Activated CD4-positive, alpha-beta T cell treated with anti-CD3 and anti-CD28 coated beads for 36 hours (primary cell): ENCODE measurements around the gene SAMD1. TPM values are rescaled to one million over a fixed set of nuclear protein-coding genes. Genes with fewer than 3 reads are reported as not detected.

Source experiments
- ATAC-seq: fragments of 200-7000 bp; cut with Tn5 transposase; one replicate; pipeline ENCODE4 v1.10.0; 2021; ENCODE audit warnings: mild to moderate bottlenecking, moderate library complexity
- CTCF ChIA-PET: fragments of 350-600 bp; sonication (Branson Sonifier 250); formaldehyde crosslinking; loops from one replicate; lab custom pipeline; 2021; ENCODE audit warnings: antibody characterized with exemption; lab: Charles Lee
- POLR2A ChIA-PET: fragments of 350-600 bp; sonication (Branson Sonifier 250); formaldehyde crosslinking; loops from one replicate; lab custom pipeline; 2021; ENCODE audit warnings: antibody characterized with exemption, inconsistent platforms; lab: Charles Lee
- DNase-seq: peaks from one replicate; pipeline ENCODE4 v3.0.0-alpha.2; 2020
- H3K27ac Mint-ChIP-seq: one replicate; pipeline ENCODE4 v1.8.0; 2021; ENCODE audit warnings: mixed read lengths
- H3K27me3 Mint-ChIP-seq: one replicate; pipeline ENCODE4 v1.8.0; 2021; ENCODE audit warnings: mixed read lengths
- H3K36me3 Mint-ChIP-seq: one replicate; pipeline ENCODE4 v1.8.0; 2021; ENCODE audit warnings: low read depth, mixed read lengths
- H3K4me1 Mint-ChIP-seq: one replicate; pipeline ENCODE4 v1.8.0; 2021; ENCODE audit warnings: mixed read lengths
- H3K4me3 Mint-ChIP-seq: one replicate; pipeline ENCODE4 v1.8.0; 2021; ENCODE audit warnings: mild to moderate bottlenecking, moderate library complexity, mixed read lengths
- H3K9me3 Mint-ChIP-seq: one replicate; pipeline ENCODE4 v1.8.0; 2021; ENCODE audit warnings: low read depth, mixed read lengths
- intact Hi-C, 2 experiments: fragments of 100-400 bp; cut with DNase I in 1 of 2; cut with micrococcal nuclease in 1 of 2; formaldehyde crosslinking; loops; one replicate each; pipeline versions ENCODE4 v1.14.2 to v1.15.1; 2022 to 2024; cut with DNase I, micrococcal nuclease
- total RNA-seq, 2 experiments: library from RNA; stranded (reverse); gene quantifications; one replicate each; pipeline ENCODE4 v1.2.3, GENCODE V29; 2021

SAMD1 gene
- total RNA-seq, 2 experiments from 2014 or later, result 72.9 to 73.8 TPM

DNA sequence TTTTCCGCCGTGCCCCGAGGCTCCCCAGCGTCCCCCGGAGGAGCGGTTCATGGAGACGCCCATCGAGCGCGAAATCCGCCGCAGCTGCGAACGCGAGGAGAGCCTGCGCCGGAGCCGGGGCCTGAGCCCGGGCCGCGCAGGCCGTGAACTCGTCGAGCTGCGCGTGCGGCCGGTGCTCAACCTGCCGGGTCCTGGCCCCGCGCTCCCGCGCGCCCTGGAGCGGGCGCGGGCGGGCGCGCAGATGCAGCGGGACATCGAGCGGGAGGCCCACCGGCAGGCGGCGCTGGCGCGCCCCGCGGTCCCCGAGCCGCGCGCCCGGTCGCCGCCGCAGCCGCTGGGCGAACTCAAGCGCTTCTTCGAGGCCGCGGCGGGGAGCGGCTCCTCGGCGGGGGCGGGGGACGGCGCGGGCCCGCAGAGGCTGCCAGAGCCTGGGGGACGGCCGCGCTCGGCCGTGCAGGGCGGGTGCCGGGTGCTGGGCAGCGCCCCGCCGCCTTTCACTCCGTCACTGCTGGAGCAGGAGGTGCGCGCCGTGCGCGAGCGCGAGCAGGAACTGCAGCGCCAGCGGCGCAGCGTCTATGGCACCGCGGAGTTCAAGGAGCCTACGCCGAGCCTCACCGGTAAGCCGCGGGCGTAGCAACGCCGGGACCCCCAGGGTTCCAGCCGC is 17.2 kb downstream of the SAMD1 start:
- ATAC-seq (peak; percentile 74), DNase-seq (peak; percentile 87)
- Mint-ChIP-seq H3K36me3 (no peaks in the 10 kb centered on the region), H3K4me3 (peak overlapping the region; percentile 87), H3K9me3 (no peaks in the 10 kb centered on the region), H3K4me1 (peaks cover 21% of the 10 kb centered on the region), H3K27ac (peak overlapping the region; percentile 80), H3K27me3 (peaks cover 2% of the 10 kb centered on the region)
- ChIA-PET CTCF (interaction anchor here (0.6 to 6.6 kb wide), 26 partner anchors 10 to 343 kb away, joined by 3 to 49 read pairs (median 4); partner anchors contain the start of genes ASF1B, C19orf67 and PALM3), POLR2A (no interaction called here)
- intact Hi-C loops, result loop anchor here (1.0 to 10.0 kb wide), 10 partner anchors 18 to 479 kb away; partner anchors contain the start of genes ASF1B (in 1 of the 2), C19orf53 (in 1 of the 2), DCAF15 (in 1 of the 2) and IL27RA (in 1 of the 2)

DNA sequence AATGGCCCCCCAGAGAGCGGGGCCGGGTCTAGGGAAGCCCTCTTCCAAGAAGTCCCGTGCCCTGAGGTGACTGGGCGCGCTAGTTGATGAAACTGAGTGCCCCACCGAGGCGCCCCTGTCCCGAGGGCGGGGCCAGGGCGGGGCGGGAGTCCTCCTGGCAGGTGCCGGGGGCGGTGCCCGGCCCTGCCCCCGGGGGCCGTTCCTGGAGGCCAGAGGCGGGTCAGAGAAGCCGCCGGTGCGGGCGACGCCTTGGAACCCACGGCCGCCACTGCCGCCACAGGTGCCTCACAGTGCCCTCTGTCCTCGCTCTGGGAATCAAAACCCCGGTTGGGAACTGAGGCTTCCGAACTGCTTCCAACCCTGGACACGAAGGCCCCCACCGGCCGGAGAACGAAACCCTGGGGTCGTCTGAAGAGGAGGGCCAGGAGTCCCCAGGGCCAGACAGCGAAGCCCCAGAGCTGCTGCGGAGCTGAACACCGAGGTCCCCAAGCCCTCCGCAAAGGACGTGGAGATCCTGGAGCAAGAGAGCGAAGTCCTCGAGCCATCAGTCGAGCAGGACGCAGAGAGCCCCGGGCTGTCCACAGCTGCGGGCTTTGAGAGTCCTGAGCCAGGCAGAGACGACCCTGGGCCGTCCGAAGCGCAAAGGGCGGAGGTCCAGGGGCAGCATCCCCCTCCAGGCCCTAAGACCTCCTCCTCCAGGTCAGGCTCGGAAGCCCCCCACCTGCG is 17.9 kb downstream of the SAMD1 start, which contains the start of gene MISP3:
MISP3 (plus strand) TSS at position 252 of the 726 bp plus-strand sequence. CDS start 524 bp downstream, outside the sequence.
- H3K27ac Mint-ChIP-seq, result peak within 1 kb of the TSS; percentile 37
- no peaks in the 10 kb centered on the region for H3K36me3 Mint-ChIP-seq
- POLR2A ChIA-PET, result interaction anchor here (0.6 kb wide), 2 partner anchors 12 to 312 kb away, joined by 3 read pairs; no protein-coding TSS in a partner anchor
- intact Hi-C loops, result loop anchor here (1.0 to 10.0 kb wide), 10 partner anchors 19 to 478 kb away; partner anchors contain the start of genes ASF1B (in 1 of the 2), C19orf53 (in 1 of the 2), DCAF15 (in 1 of the 2) and IL27RA (in 1 of the 2)
- peak within 1 kb of the TSS; percentile 87 for H3K4me3 Mint-ChIP-seq
- ATAC-seq, result peak; percentile 6
- H3K4me1 Mint-ChIP-seq, result peaks cover 21% of the 10 kb centered on the region
- peaks cover 2% of the 10 kb centered on the region for H3K27me3 Mint-ChIP-seq
- peak; percentile 64 for DNase-seq
- CTCF ChIA-PET, result interaction anchor here (0.6 to 6.6 kb wide), 25 partner anchors 10 to 1107 kb away, joined by 3 to 49 read pairs (median 4); partner anchors contain the start of genes ASF1B, C19orf67 and PALM3
- H3K9me3 Mint-ChIP-seq, result no peaks in the 10 kb centered on the region

DNA sequence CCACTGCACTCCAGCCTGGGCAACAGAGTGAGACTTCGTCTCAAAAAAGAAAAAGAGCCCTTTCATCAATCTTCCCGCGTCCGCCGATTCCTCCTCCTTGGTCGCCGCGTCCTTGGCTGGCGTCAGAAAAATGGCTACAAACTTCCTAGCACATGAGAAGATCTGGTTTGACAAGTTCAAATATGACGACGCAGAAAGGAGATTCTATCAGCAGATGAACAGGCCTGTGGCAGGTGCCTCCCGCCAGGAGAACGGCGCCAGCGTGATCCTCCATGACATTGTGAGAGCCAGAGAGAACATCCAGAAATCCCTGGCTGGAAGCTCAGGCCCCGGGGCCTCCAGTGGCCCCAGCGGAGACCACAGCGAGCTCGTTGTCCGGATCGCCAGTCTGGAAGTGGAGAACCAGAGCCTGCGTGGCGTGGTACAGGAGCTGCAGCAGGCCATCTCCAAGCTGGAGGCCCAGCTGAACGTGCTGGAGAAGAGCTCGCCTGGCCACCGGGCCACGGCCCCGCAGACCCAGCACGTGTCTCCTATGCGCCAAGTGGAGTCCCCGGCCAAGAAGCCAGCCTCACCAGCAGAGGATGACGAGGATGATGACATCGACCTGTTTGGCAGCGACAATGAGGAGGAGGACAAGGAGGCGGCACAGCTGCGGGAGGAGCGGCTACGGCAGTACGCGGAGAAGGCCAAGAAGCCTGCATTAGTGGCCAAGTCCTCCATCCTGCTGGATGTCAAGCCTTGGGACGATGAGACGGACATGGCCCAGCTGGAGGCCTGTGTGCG is 20.1 kb downstream of the SAMD1 start:
- no peaks in the 10 kb centered on the region for H3K36me3 Mint-ChIP-seq
- ChIA-PET POLR2A (interaction anchor here (0.6 kb wide), 1 partner anchor 13 kb away, joined by 3 read pairs; no protein-coding TSS in a partner anchor), CTCF (interaction anchor here (0.7 to 6.6 kb wide), 11 partner anchors 10 to 364 kb away, joined by 3 to 49 read pairs (median 3); partner anchors contain the start of gene PALM3)
- no peak for ATAC-seq
- H3K27me3 Mint-ChIP-seq, result peaks cover 2% of the 10 kb centered on the region
- no peak overlapping the region for H3K27ac Mint-ChIP-seq
- H3K4me3 Mint-ChIP-seq, result no peak overlapping the region
- H3K4me1 Mint-ChIP-seq, result peaks cover 21% of the 10 kb centered on the region
- no peak for DNase-seq
- intact Hi-C loops, result loop anchor here (5.0 to 10.0 kb wide), 3 partner anchors 38 to 476 kb away; partner anchors contain the start of genes C19orf53 (in 1 of the 2) and IL27RA (in 1 of the 2)
- no peaks in the 10 kb centered on the region for H3K9me3 Mint-ChIP-seq

DNA sequence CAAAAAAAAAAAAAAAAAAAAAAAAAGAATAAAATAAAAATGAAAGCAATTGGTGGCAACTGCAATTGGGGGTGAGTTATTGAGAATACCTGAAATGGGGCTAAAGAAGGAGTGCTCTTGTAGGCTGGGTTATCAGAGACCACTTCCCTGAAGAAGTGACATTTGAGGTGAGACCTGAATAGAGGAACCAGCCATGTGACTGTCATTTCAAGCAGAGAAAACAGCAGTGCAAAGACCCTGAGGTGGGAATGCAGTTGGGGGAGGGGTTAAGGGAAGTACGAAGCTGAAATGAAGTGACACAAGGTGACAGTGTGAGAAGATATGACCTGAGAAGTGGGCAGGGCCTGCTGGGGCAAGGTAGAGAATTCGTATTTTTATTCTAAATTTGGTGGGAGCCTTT is 24.4 kb downstream of the SAMD1 start:
- intact Hi-C loops, result no loop called here
- H3K36me3 Mint-ChIP-seq, result no peaks in the 10 kb centered on the region
- H3K4me1 Mint-ChIP-seq, result no peaks in the 10 kb centered on the region
- POLR2A ChIA-PET, result no interaction called here
- CTCF ChIA-PET, result interaction anchor here (0.7 to 0.8 kb wide), 2 partner anchors 10 to 266 kb away, joined by 3 read pairs; no protein-coding TSS in a partner anchor
- H3K4me3 Mint-ChIP-seq, result no peak overlapping the region
- peak; percentile 40 for ATAC-seq
- no peak for DNase-seq
- H3K27ac Mint-ChIP-seq, result no peak overlapping the region
- no peaks in the 10 kb centered on the region for H3K9me3 Mint-ChIP-seq
- H3K27me3 Mint-ChIP-seq, result peaks cover 6% of the 10 kb centered on the region

DNA sequence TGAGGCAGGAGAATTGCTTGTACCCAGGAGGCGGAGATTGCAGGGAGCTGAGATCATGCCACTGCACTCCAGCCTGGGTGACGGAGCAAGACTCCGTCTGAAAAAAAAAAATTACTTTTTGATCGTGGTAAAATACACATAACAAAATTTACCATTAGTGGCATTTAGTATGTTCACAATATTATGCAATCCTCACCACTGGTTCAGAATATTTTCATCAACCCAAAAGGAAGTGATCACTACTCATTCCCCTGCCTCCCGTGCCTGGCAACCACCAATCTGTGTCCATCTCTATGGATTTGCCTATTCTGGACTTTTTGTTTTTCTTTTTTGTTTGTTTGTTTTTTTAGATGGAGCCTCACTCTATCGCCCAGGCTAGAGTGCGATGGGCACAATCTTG is 27.4 kb downstream of the SAMD1 start:
- H3K4me3 Mint-ChIP-seq, result no peak overlapping the region
- no peaks in the 10 kb centered on the region for H3K9me3 Mint-ChIP-seq
- POLR2A ChIA-PET, result no interaction called here
- intact Hi-C loops, result no loop called here
- no peaks in the 10 kb centered on the region for H3K36me3 Mint-ChIP-seq
- peaks cover 24% of the 10 kb centered on the region for H3K27me3 Mint-ChIP-seq
- ATAC-seq (no peak), DNase-seq (no peak)
- H3K4me1 Mint-ChIP-seq, result peaks cover 10% of the 10 kb centered on the region
- H3K27ac Mint-ChIP-seq, result no peak overlapping the region
- CTCF ChIA-PET, result interaction anchor here (0.6 kb wide), 1 partner anchor 9 kb away, joined by 4 read pairs; no protein-coding TSS in a partner anchor

DNA sequence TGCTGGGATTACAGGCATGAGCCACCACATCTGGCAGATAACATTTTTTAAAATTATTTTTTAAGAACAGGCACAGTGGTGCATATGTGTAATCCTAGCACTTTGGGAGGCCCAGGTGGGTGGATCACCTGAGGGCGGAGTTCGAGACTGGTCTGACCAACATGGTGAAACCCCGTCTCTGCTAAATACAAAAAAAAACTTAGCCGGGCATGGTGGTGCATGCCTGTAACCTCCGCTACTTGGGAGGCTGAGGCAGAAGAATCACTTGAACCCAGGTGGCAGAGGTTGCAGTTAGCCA is 28.0 kb downstream of the SAMD1 start:
- Mint-ChIP-seq H3K4me1 (peaks cover 16% of the 10 kb centered on the region), H3K4me3 (no peak overlapping the region), H3K36me3 (no peaks in the 10 kb centered on the region), H3K27ac (no peak overlapping the region), H3K27me3 (peaks cover 27% of the 10 kb centered on the region), H3K9me3 (no peaks in the 10 kb centered on the region)
- ChIA-PET CTCF (interaction anchor here (0.7 to 4.1 kb wide), 2 partner anchors 9 to 156 kb away, joined by 3 to 49 read pairs; partner anchors contain the start of gene MISP3), POLR2A (no interaction called here)
- DNase-seq, result no peak
- no peak for ATAC-seq
- intact Hi-C loops, result no loop called here

DNA sequence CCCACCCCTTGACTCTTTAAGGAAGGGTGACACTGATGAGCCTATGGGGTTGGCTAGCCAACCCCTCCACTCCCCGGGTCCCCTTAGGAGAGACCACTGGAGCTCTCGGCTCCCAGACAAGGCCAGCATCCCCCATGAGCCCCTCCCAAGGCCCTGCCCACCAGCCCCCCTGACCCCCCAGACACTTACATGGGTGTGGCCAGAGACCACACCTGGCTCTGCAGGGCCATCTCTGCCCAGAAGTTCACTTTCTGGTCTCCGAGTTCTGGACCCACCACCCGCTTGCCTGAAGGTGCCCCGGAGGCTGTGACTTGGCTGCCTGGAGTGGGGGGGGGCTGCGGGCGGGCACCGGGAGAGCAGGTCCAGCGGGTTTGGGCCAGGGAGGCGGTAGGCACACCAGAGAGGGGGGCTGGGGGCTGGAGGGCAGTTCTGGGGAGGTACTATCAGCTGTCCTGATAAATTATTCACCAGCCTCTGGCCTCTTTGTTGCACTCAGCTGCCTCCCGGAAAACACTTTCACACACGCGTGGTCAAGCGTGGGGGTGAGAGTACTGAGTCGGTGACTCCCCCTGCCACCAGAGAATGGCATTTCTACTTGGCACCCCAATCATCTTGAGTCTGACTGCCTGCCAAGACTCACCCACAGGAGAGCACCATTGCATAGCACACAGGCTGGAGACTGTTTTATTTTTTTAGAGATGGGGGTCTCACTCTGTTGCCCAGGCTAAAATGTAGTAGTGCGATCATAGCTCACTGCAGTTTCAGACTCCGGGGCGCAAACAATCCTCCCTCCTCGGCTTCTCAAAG is 28.6 kb downstream of the SAMD1 start, which contains the start of gene PALM3:
PALM3 (minus strand) TSS at position 326 of the 807 bp plus-strand sequence; CDS start at position 230, 96 bp downstream.
- Mint-ChIP-seq H3K36me3 (no peaks in the 10 kb centered on the region), H3K9me3 (no peaks in the 10 kb centered on the region), H3K4me3 (no peak within 1 kb of the TSS), H3K4me1 (peaks cover 16% of the 10 kb centered on the region), H3K27me3 (peaks cover 28% of the 10 kb centered on the region), H3K27ac (no peak within 1 kb of the TSS)
- CTCF ChIA-PET, result interaction anchor here (0.7 to 4.8 kb wide), 4 partner anchors 9 to 155 kb away, joined by 3 to 49 read pairs (median 19); partner anchors contain the start of gene MISP3
- no peak for ATAC-seq
- POLR2A ChIA-PET, result no interaction called here
- DNase-seq, result no peak
- intact Hi-C loops, result no loop called here

DNA sequence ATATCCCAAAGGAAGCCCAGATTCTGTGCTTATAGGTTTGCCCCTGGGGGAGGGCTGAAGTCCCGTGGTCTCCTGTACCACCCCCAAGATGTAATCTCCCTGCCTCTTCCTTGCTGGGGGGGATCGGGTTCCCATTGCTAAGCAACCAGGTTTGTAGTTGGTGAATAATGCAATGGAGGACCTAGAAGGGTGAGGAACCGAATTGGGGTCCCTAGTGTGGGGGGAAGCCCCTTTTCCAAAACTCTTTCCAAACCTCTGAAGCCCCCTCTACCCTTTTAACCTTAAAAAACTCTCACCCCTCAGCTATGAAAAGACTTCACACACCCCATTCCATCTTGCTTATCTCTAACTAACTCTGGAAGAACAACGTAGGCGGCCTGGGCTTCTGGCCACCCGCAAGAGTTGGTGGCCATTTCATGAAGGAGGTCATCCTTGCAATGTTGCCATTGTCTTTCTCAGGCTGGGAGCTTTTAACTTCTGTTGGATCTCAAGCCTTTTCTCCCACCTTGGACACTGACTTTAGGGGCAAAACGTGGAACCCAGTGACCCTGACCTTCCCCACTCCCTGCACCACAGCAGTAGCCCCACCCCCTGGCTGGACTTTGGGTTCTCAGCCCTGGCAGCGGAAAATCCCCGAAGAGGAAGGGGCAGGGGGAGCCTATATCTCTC is 29.3 kb downstream of the SAMD1 start:
- ATAC-seq (no peak), DNase-seq (no peak)
- ChIA-PET CTCF (interaction anchor here (0.5 to 4.8 kb wide), 8 partner anchors 9 to 179 kb away, joined by 3 to 49 read pairs (median 4); partner anchors contain the start of gene MISP3), POLR2A (interaction anchor here (1.0 kb wide), 1 partner anchor 75 kb away, joined by 4 read pairs; the partner anchor contains the start of gene ASF1B)
- intact Hi-C loops, result no loop called here
- H3K27me3 Mint-ChIP-seq, result peaks cover 31% of the 10 kb centered on the region
- no peaks in the 10 kb centered on the region for H3K36me3 Mint-ChIP-seq
- no peak overlapping the region for H3K27ac Mint-ChIP-seq
- no peak overlapping the region for H3K4me3 Mint-ChIP-seq
- H3K9me3 Mint-ChIP-seq, result no peaks in the 10 kb centered on the region
- H3K4me1 Mint-ChIP-seq, result peaks cover 16% of the 10 kb centered on the region

DNA sequence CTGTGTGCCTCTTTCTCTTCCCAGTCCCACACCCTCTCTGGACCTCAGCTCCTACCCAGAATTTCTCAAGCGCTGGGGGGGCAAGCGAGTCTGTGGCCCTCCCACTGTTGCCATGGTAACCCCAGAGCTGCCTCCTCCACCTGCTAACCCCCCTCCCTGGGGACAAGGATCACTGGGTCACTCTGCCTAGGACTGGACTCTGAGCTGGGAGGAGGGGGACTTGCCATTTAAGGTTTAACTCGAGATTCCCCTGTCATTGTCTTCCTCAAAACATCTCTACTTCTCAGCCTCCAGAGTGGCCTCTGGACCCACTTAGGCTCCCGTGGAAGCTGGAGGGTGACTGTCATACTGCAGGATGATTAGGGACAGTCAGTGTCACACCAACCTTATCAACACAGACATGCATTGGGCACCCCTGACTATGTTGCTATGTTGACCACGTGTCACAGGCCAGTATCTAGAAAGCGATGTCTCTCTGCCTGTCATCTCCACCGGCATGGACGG is 30.8 kb downstream of the SAMD1 start:
- Mint-ChIP-seq H3K4me3 (no peak overlapping the region), H3K36me3 (no peaks in the 10 kb centered on the region), H3K27me3 (peaks cover 31% of the 10 kb centered on the region), H3K4me1 (peaks cover 16% of the 10 kb centered on the region), H3K9me3 (no peaks in the 10 kb centered on the region), H3K27ac (no peak overlapping the region)
- ChIA-PET POLR2A (interaction anchor here (0.6 to 1.0 kb wide), 2 partner anchors 10 to 193 kb away, joined by 3 read pairs; no protein-coding TSS in a partner anchor), CTCF (interaction anchor here (0.5 to 4.8 kb wide), 28 partner anchors 9 to 879 kb away, joined by 3 to 49 read pairs (median 4); partner anchors contain the start of genes ASF1B, IL27RA and MISP3)
- intact Hi-C loops, result loop anchor here in 1 of 2 experiments (5.0 kb wide), 1 partner anchor 177 kb away; no protein-coding TSS in a partner anchor
- no peak for ATAC-seq
- no peak for DNase-seq
